ENCODE measurements around the gene DGKD. TPM values are rescaled to one million over a fixed set of nuclear protein-coding genes. Genes with fewer than 3 reads are reported as not detected.

DGKD gene
- total RNA-seq, 2 experiments from 2014 or later = 147 to 156 TPM

GRCh38 chr2:233360771-233361176, 6.5 kb downstream of the DGKD start:
- peaks cover 19% of the 10 kb centered on the region for H3K4me1 ChIP-seq (ENCODE audit: insufficient read depth, low read length)
- Mint-ChIP-seq H3K36me3 (ENCODE audit: low read depth) (peaks cover 66% of the 10 kb centered on the region), H3K4me1 (ENCODE audit: low read depth) (peaks cover 57% of the 10 kb centered on the region), H3K27me3 (no peaks in the 10 kb centered on the region), H3K9me3 (peaks cover 3% of the 10 kb centered on the region), H3K4me3 (no peak overlapping the region), H3K27ac (no peak overlapping the region)
- no peaks in the 10 kb centered on the region for H3K27me3 ChIP-seq (ENCODE audit: control insufficient read depth in 1 of 2, insufficient read depth in 2 of 2, low read length in 2 of 2)
- DNase-seq (no peak), ATAC-seq (ENCODE audit: poor library complexity) (no peak)
- H3K27ac ChIP-seq (ENCODE audit: low read depth in 1 of 2, low read length in 2 of 2) = no peak overlapping the region
- POLR2A ChIA-PET = no interaction called here
- CTCF ChIA-PET = no interaction called here
- no peak overlapping the region for H3K4me3 ChIP-seq (ENCODE audit: low read length)
- H3K9me3 ChIP-seq (ENCODE audit: control insufficient read depth in 1 of 2, insufficient read depth in 1 of 2, low read length in 2 of 2) = peaks cover 3 to 7% of the 10 kb centered on the region in 2 experiments
- no peak for TF ChIP-seq CTCF (IDR thresholded peaks at IDR 0.05)
- peaks cover 16% of the 10 kb centered on the region for H3K36me3 ChIP-seq (ENCODE audit: insufficient read depth, low read length)
- intact Hi-C loops (cut with DNase I, micrococcal nuclease) = no loop called here

- Mint-ChIP-seq H3K4me1 (ENCODE audit: low read depth) (peaks cover 57% of the 10 kb centered on the region), H3K27me3 (no peaks in the 10 kb centered on the region), H3K36me3 (ENCODE audit: low read depth) (peaks cover 66% of the 10 kb centered on the region), H3K27ac (no peak overlapping the region), H3K4me3 (no peak overlapping the region), H3K9me3 (peaks cover 3% of the 10 kb centered on the region)
- H3K9me3 ChIP-seq (ENCODE audit: control insufficient read depth in 1 of 2, insufficient read depth in 1 of 2, low read length in 2 of 2) = peaks cover 3 to 7% of the 10 kb centered on the region in 2 experiments
- no peaks in the 10 kb centered on the region for H3K27me3 ChIP-seq (ENCODE audit: control insufficient read depth in 1 of 2, insufficient read depth in 2 of 2, low read length in 2 of 2)
- no peak overlapping the region for H3K27ac ChIP-seq (ENCODE audit: low read depth in 1 of 2, low read length in 2 of 2)
- H3K36me3 ChIP-seq (ENCODE audit: insufficient read depth, low read length) = peaks cover 16% of the 10 kb centered on the region
- TF ChIP-seq CTCF (IDR thresholded peaks at IDR 0.05) = no peak
- ChIA-PET CTCF (no interaction called here), POLR2A (no interaction called here)
- DNase-seq (no peak), ATAC-seq (ENCODE audit: poor library complexity) (no peak)
- intact Hi-C loops (cut with DNase I, micrococcal nuclease) = no loop called here
- peaks cover 14% of the 10 kb centered on the region for H3K4me1 ChIP-seq (ENCODE audit: insufficient read depth, low read length)
- no peak overlapping the region for H3K4me3 ChIP-seq (ENCODE audit: low read length)
Measured at GRCh38 chr2:233361297-233361696, 7.0 kb downstream of the DGKD start.

- no peak overlapping the region for H3K27ac ChIP-seq (ENCODE audit: low read depth in 1 of 2, low read length in 2 of 2)
- no peak overlapping the region for H3K4me3 ChIP-seq (ENCODE audit: low read length)
- ChIA-PET POLR2A (no interaction called here), CTCF (no interaction called here)
- DNase-seq (no peak), ATAC-seq (ENCODE audit: poor library complexity) (no peak)
- no peak overlapping the region for H3K4me3 Mint-ChIP-seq
- peaks cover 16% of the 10 kb centered on the region for H3K36me3 ChIP-seq (ENCODE audit: insufficient read depth, low read length)
- H3K27ac Mint-ChIP-seq = no peak overlapping the region
- no peaks in the 10 kb centered on the region for H3K27me3 ChIP-seq (ENCODE audit: control insufficient read depth in 1 of 2, insufficient read depth in 2 of 2, low read length in 2 of 2)
- peaks cover 3% of the 10 kb centered on the region for H3K9me3 Mint-ChIP-seq
- peaks cover 3 to 7% of the 10 kb centered on the region in 2 experiments for H3K9me3 ChIP-seq (ENCODE audit: control insufficient read depth in 1 of 2, insufficient read depth in 1 of 2, low read length in 2 of 2)
- H3K27me3 Mint-ChIP-seq = no peaks in the 10 kb centered on the region
- H3K4me1 ChIP-seq (ENCODE audit: insufficient read depth, low read length) = peaks cover 2% of the 10 kb centered on the region
- intact Hi-C loops (cut with DNase I, micrococcal nuclease) = no loop called here
- no peak for TF ChIP-seq CTCF (IDR thresholded peaks at IDR 0.05)
- H3K4me1 Mint-ChIP-seq (ENCODE audit: low read depth) = peaks cover 48% of the 10 kb centered on the region
- peaks cover 64% of the 10 kb centered on the region for H3K36me3 Mint-ChIP-seq (ENCODE audit: low read depth)
Measured at GRCh38 chr2:233362742-233363141, 8.4 kb downstream of the DGKD start.

All from CD4-positive, alpha-beta T cell (primary cell).